HepG2 (cell line): ENCODE data around the gene SCN8A. TPM values are rescaled to one million over a fixed set of nuclear protein-coding genes. Genes with fewer than 3 reads are reported as not detected.

Experiments used
- KDM5A ChIP-seq: fragments of 200-600 bp; sonication (generic); IDR thresholded peaks from 2 replicates; pipeline ENCODE4 v1.7.0; 2018; ENCODE audit warnings: antibody characterized with exemption, mild to moderate bottlenecking, low read length, borderline replicate concordance
- MEIS2 ChIP-seq: sonication (generic); formaldehyde crosslinking; IDR thresholded peaks from 2 replicates; pipeline ENCODE4 v1.9.0; 2021; ENCODE audit warnings: mild to moderate bottlenecking, missing genetic modification reagents
- NFKB2 ChIP-seq: sonication (generic); formaldehyde crosslinking; IDR thresholded peaks from 2 replicates; pipeline ENCODE4 v1.4.0; 2020; ENCODE audit warnings: missing genetic modification reagents, borderline replicate concordance
- PCBP1 ChIP-seq: fragments of 200-400 bp; formaldehyde crosslinking; IDR thresholded peaks from 2 replicates; pipeline ENCODE4 v1.6.1; 2017; ENCODE audit warnings: mild to moderate bottlenecking, low read depth, low read length, borderline replicate concordance
- polyA plus RNA-seq, 8 experiments: library from polyadenylated mRNA; depleted of rRNA in 3 of 8; stranded (reverse) in 7 of 8; unstranded in 1 of 8; fragments of >200 nt; fragmentation: Illumina TruSeq in 4 of 8; extraction: Trizol in 4 of 8; gene quantifications; 2 replicates each; pipeline versions ENCODE4 v1.2.1 to v1.2.3, GENCODE V29; 2011 to 2016; ENCODE audit warnings: low read depth in 4 of 8, missing spikeins in 1 of 8, mixed read lengths in 1 of 8; ENCODE audit not compliant: insufficient read depth in 1 of 8
- total RNA-seq, 5 experiments: library from RNA; depleted of rRNA; stranded (reverse); fragments of >200 nt; fragmentation: Illumina TruSeq; extraction: Trizol; gene quantifications; 2 replicates each; pipeline ENCODE4 v1.2.3, GENCODE V29; 2016; ENCODE audit warnings: low read depth in 1 of 5
- TF ChIP-seq, protein P1 (sequence below): IDR thresholded peaks from 2 replicates; pipeline ENCODE4 v1.6.1; 2016; ENCODE audit warnings: mild to moderate bottlenecking, missing biosample characterization, missing genetic modification reagents
- TF ChIP-seq, protein P2 (sequence below): sonication (generic); formaldehyde crosslinking; IDR thresholded peaks from 2 replicates; pipeline ENCODE4 v1.4.0; 2020; ENCODE audit warnings: missing genetic modification reagents
- TF ChIP-seq, protein P3 (sequence below): sonication (generic); formaldehyde crosslinking; IDR thresholded peaks from 2 replicates; pipeline ENCODE4 v1.8.1; 2022; ENCODE audit warnings: mild to moderate bottlenecking, missing genetic modification reagents
- TF ChIP-seq, protein P4 (sequence below): sonication (generic); formaldehyde crosslinking; IDR thresholded peaks from 2 replicates; pipeline ENCODE4 v1.4.0; 2020; ENCODE audit warnings: missing genetic modification reagents
- TF ChIP-seq, protein P5 (sequence below): IDR thresholded peaks from 2 replicates; pipeline ENCODE4 v1.6.1; 2016; ENCODE audit warnings: missing biosample characterization, missing genetic modification reagents, low read depth

Gene SCN8A
- total and polyA plus RNA-seq, 2 of the 13 experiments (the other 11 are each of a cell fraction or from before 2014, with no cell fraction given), result 0.57 to 1.4 TPM

DNA sequence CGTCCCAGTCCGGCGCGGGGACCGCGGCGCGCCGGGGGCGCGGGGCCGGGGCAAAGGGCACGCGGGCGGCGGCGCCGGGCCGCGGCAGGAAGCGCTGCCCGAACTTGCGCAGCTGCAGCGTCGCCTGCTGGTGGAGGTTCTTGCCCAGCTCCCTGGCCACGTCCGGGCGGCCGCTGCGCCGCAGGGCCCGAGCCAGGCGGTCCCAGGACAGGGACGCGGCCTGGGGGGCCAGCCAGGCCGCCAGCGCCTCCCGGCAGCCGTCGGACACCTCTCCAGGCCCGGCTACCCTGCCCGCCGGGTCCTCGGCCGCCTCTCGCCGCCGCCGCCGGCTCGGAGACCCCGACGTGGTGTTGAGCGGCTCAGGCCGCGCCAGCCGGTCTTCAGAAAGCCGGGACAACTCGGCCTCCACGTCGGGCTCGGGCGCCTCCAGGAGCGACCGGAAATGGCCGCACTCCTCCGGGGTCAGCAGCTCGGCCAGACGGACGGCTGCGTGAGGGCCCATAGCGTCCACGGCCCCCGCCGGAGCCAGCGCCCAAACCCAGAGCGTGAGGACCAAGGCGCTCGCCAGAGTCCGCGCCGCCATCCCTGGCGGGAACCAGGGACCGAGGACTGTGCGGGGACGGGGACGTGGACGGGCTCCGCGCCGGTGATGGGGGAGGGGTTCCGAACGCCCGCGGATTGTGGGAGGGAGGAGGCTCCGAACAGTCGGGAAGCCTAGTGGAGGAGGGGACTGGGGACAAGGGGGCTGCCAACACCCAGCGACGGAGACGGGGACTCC is 223.5 kb downstream of the SCN8A start (continued):
- TF ChIP-seq KDM5A (no peak), NFKB2 (no peak; the same call in 1 of the 2 replicates), MEIS2 (CRISPR knock-in tag) (peak; percentile 61; the same call in 1 of the 2 replicates), PCBP1 (no peak)
- TF ChIP-seq, protein P1, sequence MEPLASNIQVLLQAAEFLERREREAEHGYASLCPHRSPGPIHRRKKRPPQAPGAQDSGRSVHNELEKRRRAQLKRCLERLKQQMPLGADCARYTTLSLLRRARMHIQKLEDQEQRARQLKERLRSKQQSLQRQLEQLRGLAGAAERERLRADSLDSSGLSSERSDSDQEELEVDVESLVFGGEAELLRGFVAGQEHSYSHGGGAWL (CRISPR knock-in tag), result no peak
- TF ChIP-seq, protein P2, sequence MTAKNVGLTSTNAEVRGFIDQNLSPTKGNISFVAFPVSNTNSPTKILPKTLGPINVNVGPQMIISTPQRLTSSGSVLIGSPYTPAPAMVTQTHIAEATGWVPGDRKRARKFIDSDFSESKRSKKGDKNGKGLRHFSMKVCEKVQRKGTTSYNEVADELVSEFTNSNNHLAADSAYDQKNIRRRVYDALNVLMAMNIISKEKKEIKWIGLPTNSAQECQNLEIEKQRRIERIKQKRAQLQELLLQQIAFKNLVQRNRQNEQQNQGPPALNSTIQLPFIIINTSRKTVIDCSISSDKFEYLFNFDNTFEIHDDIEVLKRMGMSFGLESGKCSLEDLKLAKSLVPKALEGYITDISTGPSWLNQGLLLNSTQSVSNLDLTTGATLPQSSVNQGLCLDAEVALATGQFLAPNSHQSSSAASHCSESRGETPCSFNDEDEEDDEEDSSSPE (CRISPR knock-in tag), result no peak; the same call in none of the 2 replicates
- TF ChIP-seq, protein P3, sequence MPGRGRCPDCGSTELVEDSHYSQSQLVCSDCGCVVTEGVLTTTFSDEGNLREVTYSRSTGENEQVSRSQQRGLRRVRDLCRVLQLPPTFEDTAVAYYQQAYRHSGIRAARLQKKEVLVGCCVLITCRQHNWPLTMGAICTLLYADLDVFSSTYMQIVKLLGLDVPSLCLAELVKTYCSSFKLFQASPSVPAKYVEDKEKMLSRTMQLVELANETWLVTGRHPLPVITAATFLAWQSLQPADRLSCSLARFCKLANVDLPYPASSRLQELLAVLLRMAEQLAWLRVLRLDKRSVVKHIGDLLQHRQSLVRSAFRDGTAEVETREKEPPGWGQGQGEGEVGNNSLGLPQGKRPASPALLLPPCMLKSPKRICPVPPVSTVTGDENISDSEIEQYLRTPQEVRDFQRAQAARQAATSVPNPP (CRISPR knock-in tag), result no peak
- TF ChIP-seq, protein P4, sequence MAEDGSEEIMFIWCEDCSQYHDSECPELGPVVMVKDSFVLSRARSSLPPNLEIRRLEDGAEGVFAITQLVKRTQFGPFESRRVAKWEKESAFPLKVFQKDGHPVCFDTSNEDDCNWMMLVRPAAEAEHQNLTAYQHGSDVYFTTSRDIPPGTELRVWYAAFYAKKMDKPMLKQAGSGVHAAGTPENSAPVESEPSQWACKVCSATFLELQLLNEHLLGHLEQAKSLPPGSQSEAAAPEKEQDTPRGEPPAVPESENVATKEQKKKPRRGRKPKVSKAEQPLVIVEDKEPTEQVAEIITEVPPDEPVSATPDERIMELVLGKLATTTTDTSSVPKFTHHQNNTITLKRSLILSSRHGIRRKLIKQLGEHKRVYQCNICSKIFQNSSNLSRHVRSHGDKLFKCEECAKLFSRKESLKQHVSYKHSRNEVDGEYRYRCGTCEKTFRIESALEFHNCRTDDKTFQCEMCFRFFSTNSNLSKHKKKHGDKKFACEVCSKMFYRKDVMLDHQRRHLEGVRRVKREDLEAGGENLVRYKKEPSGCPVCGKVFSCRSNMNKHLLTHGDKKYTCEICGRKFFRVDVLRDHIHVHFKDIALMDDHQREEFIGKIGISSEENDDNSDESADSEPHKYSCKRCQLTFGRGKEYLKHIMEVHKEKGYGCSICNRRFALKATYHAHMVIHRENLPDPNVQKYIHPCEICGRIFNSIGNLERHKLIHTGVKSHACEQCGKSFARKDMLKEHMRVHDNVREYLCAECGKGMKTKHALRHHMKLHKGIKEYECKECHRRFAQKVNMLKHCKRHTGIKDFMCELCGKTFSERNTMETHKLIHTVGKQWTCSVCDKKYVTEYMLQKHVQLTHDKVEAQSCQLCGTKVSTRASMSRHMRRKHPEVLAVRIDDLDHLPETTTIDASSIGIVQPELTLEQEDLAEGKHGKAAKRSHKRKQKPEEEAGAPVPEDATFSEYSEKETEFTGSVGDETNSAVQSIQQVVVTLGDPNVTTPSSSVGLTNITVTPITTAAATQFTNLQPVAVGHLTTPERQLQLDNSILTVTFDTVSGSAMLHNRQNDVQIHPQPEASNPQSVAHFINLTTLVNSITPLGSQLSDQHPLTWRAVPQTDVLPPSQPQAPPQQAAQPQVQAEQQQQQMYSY, result no peak
- TF ChIP-seq, protein P5, sequence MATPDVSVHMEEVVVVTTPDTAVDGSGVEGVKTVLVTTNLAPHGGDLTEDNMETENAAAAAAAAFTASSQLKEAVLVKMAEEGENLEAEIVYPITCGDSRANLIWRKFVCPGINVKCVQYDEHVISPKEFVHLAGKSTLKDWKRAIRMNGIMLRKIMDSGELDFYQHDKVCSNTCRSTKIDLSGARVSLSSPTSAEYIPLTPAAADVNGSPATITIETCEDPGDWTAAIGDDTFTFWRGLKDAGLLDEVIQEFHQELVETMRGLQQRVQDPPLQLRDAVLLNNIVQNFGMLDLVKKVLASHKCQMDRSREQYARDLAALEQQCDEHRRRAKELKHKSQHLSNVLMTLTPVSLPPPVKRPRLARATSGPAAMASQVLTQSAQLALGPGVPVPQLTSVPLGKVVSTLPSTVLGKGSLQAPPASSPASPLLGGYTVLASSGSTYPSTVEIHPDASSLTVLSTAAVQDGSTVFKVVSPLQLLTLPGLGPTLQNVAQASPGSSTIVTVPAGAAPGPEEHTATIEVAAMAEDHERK (CRISPR knock-in tag), result no peak
